Left ventricle myocardium inferior (tissue), 1 donor: ENCODE measurements around the gene KIF26A. TPM values are rescaled to one million over a fixed set of nuclear protein-coding genes. Genes with fewer than 3 reads are reported as not detected.

ENCODE experiments used
- DNase-seq: peaks from one replicate; pipeline ENCODE4 v3.0.0-alpha.2; 2020
- H3K27ac ChIP-seq: fragments of 200-600 bp; replicated peaks from 2 replicates; pipeline ENCODE4 v1.8.0; 2021
- H3K27me3 ChIP-seq: fragments of 200-600 bp; 2 replicates; pipeline ENCODE4 v1.8.0; 2021; ENCODE audit warnings: low read depth
- H3K36me3 ChIP-seq: fragments of 200-600 bp; 2 replicates; pipeline ENCODE4 v1.8.0; 2021
- H3K4me1 ChIP-seq: fragments of 200-600 bp; 2 replicates; pipeline ENCODE4 v1.8.0; 2021
- H3K4me3 ChIP-seq: fragments of 200-600 bp; 2 replicates; pipeline ENCODE4 v1.8.0; 2021; ENCODE audit warnings: mild to moderate bottlenecking, moderate library complexity
- H3K9me3 ChIP-seq: fragments of 200-600 bp; replicated peaks from 2 replicates; pipeline ENCODE4 v1.8.0; 2021
- CTCF ChIP-seq: fragments of 200-600 bp; IDR thresholded peaks from 2 replicates; pipeline ENCODE4 v1.8.0; 2021; ENCODE audit warnings: antibody characterized with exemption, mild to moderate bottlenecking, borderline replicate concordance
- intact Hi-C: fragments of 100-400 bp; cut with micrococcal nuclease; formaldehyde crosslinking; loops from one replicate; pipeline ENCODE4 v1.11.0; 2022
- total RNA-seq: library from RNA; stranded (reverse); fragmentation: NEBNext Ultra II Directional; extraction: Animal tissue kit (Norgen Biotek cat#: 25700); gene quantifications from one replicate; pipeline ENCODE4 v1.2.1, GENCODE V29; 2021
- donor health status: DM: no; HTN: yes; CAD: no; lungs with severe emphysema.

KIF26A gene
- total RNA-seq, 1 donor from 2014 or later = 6.5 TPM

- intact Hi-C loops = no loop called here
- TF ChIP-seq CTCF = no peak
- Histone ChIP-seq H3K27ac (peak overlapping the region; percentile 61), H3K9me3 (no peaks in the 10 kb centered on the region), H3K27me3 (no peaks in the 10 kb centered on the region), H3K36me3 (peaks cover 13% of the 10 kb centered on the region), H3K4me1 (peaks cover 18% of the 10 kb centered on the region), H3K4me3 (no peak overlapping the region)
- peak; percentile 58 for DNase-seq
These were observed 39.9 kb downstream of the KIF26A start for GRCh38 chr14:104178279-104178678.

- intact Hi-C loops = no loop called here
- Histone ChIP-seq H3K27me3 (no peaks in the 10 kb centered on the region), H3K4me3 (no peak overlapping the region), H3K4me1 (peaks cover 26% of the 10 kb centered on the region), H3K27ac (no peak overlapping the region), H3K36me3 (peaks cover 9% of the 10 kb centered on the region), H3K9me3 (no peaks in the 10 kb centered on the region)
- no peak for TF ChIP-seq CTCF
- DNase-seq = no peak
These were observed 40.7 kb downstream of the KIF26A start for GRCh38 chr14:104179126-104179525.

- Histone ChIP-seq H3K9me3 (no peaks in the 10 kb centered on the region), H3K27ac (no peak overlapping the region), H3K4me3 (no peak overlapping the region), H3K27me3 (no peaks in the 10 kb centered on the region), H3K36me3 (peaks cover 4% of the 10 kb centered on the region), H3K4me1 (peaks cover 31% of the 10 kb centered on the region)
- intact Hi-C loops = no loop called here
- DNase-seq = no peak
- no peak for TF ChIP-seq CTCF
These were observed 41.3 kb downstream of the KIF26A start for GRCh38 chr14:104179564-104180129.

GRCh38 chr14:104180561-104181165 lies 42.3 kb downstream of the KIF26A start:
- no peak for DNase-seq
- H3K9me3 ChIP-seq = no peaks in the 10 kb centered on the region
- peaks cover 35% of the 10 kb centered on the region for H3K4me1 ChIP-seq
- no peak overlapping the region for H3K27ac ChIP-seq
- H3K4me3 ChIP-seq = no peak overlapping the region
- H3K27me3 ChIP-seq = no peaks in the 10 kb centered on the region
- no peak for TF ChIP-seq CTCF
- H3K36me3 ChIP-seq = no peaks in the 10 kb centered on the region
- intact Hi-C loops = no loop called here

GRCh38 chr14:104181761-104182530 lies 43.6 kb downstream of the KIF26A start:
- no peak for TF ChIP-seq CTCF
- intact Hi-C loops = no loop called here
- no peak overlapping the region for H3K27ac ChIP-seq
- no peak overlapping the region for H3K4me3 ChIP-seq
- H3K4me1 ChIP-seq = peaks cover 42% of the 10 kb centered on the region
- no peaks in the 10 kb centered on the region for H3K27me3 ChIP-seq
- no peaks in the 10 kb centered on the region for H3K9me3 ChIP-seq
- no peak for DNase-seq
- H3K36me3 ChIP-seq = no peaks in the 10 kb centered on the region
